ENCODE results near the gene BANP. TPM values are rescaled to one million over a fixed set of nuclear protein-coding genes. Genes with fewer than 3 reads are reported as not detected.

Gene BANP
- total RNA-seq, 1 experiment from 2014 or later: 37.2 TPM

DNA sequence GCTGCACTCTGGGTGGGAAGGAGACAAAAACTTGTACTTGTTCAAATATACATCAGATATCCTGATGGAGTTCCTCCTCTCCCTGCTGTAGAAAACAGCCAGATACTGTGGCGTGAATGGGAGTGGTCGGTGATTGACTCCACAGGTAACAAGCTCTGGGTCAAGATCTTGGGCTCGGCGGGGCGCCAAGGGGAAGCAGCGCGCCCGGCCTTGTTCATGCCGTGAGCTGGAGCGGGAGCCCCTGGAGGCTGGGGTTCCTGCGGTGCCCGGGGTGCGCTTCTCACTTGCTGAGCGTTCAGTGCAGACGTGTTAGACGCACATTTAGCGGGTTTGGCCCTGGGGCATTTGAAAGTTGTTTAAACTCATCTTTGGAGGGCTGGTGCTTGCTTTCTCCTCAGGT lies 44.4 kb downstream of the BANP start:
- no peak for TF ChIP-seq SP1 (IDR thresholded peaks at IDR 0.05; ENCODE audit: low read depth)
- TF ChIP-seq YY1 (IDR thresholded peaks at IDR 0.05; ENCODE audit: extremely low read depth, insufficient replicate concordance, low read depth, low read length): no peak
- TF ChIP-seq ZBTB33 (IDR thresholded peaks at IDR 0.05; ENCODE audit: extremely low read depth, insufficient replicate concordance, low read length): no peak
- TF ChIP-seq EZH2phosphoT487 (IDR thresholded peaks at IDR 0.05; ENCODE audit: borderline replicate concordance): no peak
- no peak for TF ChIP-seq ZFX (IDR thresholded peaks at IDR 0.05)
- TF ChIP-seq SRF (IDR thresholded peaks at IDR 0.05; ENCODE audit: low read depth): no peak
- no peak for TF ChIP-seq TCF7L2 (IDR thresholded peaks at IDR 0.05; ENCODE audit: borderline replicate concordance, extremely low read depth, insufficient read depth, insufficient read length)
- TF ChIP-seq EZH2 (IDR thresholded peaks at IDR 0.05): no peak
- no peak for TF ChIP-seq ELF1 (IDR thresholded peaks at IDR 0.05; ENCODE audit: borderline replicate concordance, low read depth)
- TF ChIP-seq, protein P1, sequence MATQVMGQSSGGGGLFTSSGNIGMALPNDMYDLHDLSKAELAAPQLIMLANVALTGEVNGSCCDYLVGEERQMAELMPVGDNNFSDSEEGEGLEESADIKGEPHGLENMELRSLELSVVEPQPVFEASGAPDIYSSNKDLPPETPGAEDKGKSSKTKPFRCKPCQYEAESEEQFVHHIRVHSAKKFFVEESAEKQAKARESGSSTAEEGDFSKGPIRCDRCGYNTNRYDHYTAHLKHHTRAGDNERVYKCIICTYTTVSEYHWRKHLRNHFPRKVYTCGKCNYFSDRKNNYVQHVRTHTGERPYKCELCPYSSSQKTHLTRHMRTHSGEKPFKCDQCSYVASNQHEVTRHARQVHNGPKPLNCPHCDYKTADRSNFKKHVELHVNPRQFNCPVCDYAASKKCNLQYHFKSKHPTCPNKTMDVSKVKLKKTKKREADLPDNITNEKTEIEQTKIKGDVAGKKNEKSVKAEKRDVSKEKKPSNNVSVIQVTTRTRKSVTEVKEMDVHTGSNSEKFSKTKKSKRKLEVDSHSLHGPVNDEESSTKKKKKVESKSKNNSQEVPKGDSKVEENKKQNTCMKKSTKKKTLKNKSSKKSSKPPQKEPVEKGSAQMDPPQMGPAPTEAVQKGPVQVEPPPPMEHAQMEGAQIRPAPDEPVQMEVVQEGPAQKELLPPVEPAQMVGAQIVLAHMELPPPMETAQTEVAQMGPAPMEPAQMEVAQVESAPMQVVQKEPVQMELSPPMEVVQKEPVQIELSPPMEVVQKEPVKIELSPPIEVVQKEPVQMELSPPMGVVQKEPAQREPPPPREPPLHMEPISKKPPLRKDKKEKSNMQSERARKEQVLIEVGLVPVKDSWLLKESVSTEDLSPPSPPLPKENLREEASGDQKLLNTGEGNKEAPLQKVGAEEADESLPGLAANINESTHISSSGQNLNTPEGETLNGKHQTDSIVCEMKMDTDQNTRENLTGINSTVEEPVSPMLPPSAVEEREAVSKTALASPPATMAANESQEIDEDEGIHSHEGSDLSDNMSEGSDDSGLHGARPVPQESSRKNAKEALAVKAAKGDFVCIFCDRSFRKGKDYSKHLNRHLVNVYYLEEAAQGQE (IDR thresholded peaks at IDR 0.05; ENCODE audit: low read depth): no peak
- TF ChIP-seq JUND (IDR thresholded peaks at IDR 0.05): no peak
- no peak for TF ChIP-seq POLR2A (IDR thresholded peaks at IDR 0.05; ENCODE audit: borderline replicate concordance, extremely low read depth, insufficient read depth, insufficient read length)
- Histone ChIP-seq H3K79me2 (ENCODE audit: insufficient read depth, low read length) (peaks cover 4% of the 10 kb centered on the region; the same call in 1 of the 2 replicates), H3K27ac (ENCODE audit: low read depth, low read length) (no peak overlapping the region), H4K20me1 (ENCODE audit: insufficient read depth) (no peaks in the 10 kb centered on the region), H3K4me3 (replicated peaks in 1 of 2; ENCODE audit: low read depth in 1 of 2, low read length in 2 of 2) (no peak overlapping the region), H3K4me2 (ENCODE audit: low read length) (no peak overlapping the region), H3K27me3 (ENCODE audit: insufficient read depth, low read length) (no peaks in the 10 kb centered on the region), H3K9me3 (ENCODE audit: control insufficient read depth in 1 of 2, insufficient read depth in 1 of 2, low read depth in 1 of 2, low read length in 2 of 2) (no peaks in the 10 kb centered on the region), H3K36me3 (ENCODE audit: control insufficient read depth in 1 of 2, insufficient read depth in 2 of 2, low read length in 2 of 2) (0 out of 4 replicates have a peak, but pooled peaks cover 0 to 5% of the 10 kb centered on the region in 2 experiments), H3K9me2 (ENCODE audit: insufficient read depth) (no peaks in the 10 kb centered on the region), H3K4me1 (ENCODE audit: control insufficient read depth in 1 of 2, insufficient read depth in 2 of 2, low read length in 2 of 2) (no peaks in the 10 kb centered on the region), H2AFZ (ENCODE audit: low read depth, low read length, poor library complexity, severe bottlenecking) (no peak overlapping the region), H3K9ac (ENCODE audit: low read length) (no peak overlapping the region)
- DNase-seq (ENCODE audit: low read depth, low spot score) (no peak), ATAC-seq (no peak)
- CTCF ChIA-PET: no interaction called here
- RAD21 ChIA-PET (ENCODE audit: low non-redundant PET in 1 of 2, low total read pairs in 2 of 2, uncharacterized antibody in 2 of 2, unreplicated experiment in 2 of 2): no interaction called here
- no TSS peak for BruUV-seq (replicated peaks)
- intact Hi-C loops (cut with micrococcal nuclease): no loop called here
- POLR2A ChIA-PET: no interaction called here

All from HCT116 (cell line).